Astrocyte (in vitro differentiated cells and primary cell): ENCODE measurements around the gene RPH3AL. TPM values are rescaled to one million over a fixed set of nuclear protein-coding genes. Genes with fewer than 3 reads are reported as not detected.

ENCODE experiments used
- DNase-seq: peaks from one replicate; pipeline ENCODE4 v3.0.0-alpha.2; 2010; ENCODE audit warnings: low read depth
- FAIRE-seq: peaks from 2 replicates; lab custom pipeline; 2011; peaks lifted over from hg19 to GRCh38; lab: Jason Lieb, UNC
- H2AFZ ChIP-seq: 2 replicates; pipeline ENCODE4 v1.6.0; 2012; ENCODE audit warnings: low read depth, low read length, inconsistent platforms
- H3K27ac ChIP-seq: 2 replicates; pipeline ENCODE4 v1.5.1; 2011; ENCODE audit warnings: low read depth, low read length, inconsistent platforms
- H3K27me3 ChIP-seq: 2 replicates; pipeline ENCODE4 v1.6.0; 2011; ENCODE audit warnings: low read length, inconsistent platforms; ENCODE audit not compliant: insufficient read depth
- H3K36me3 ChIP-seq: 2 replicates; pipeline ENCODE4 v1.5.1; 2011; ENCODE audit warnings: low read length, inconsistent platforms; ENCODE audit not compliant: insufficient read depth
- H3K4me1 ChIP-seq: 2 replicates; pipeline ENCODE4 v1.5.1; 2011; ENCODE audit warnings: low read length, inconsistent platforms; ENCODE audit not compliant: insufficient read depth
- H3K4me2 ChIP-seq: 2 replicates; pipeline ENCODE4 v1.6.0; 2012; ENCODE audit warnings: low read length, inconsistent platforms
- H3K4me3 ChIP-seq: 2 replicates; pipeline ENCODE4 v1.5.1; 2011; ENCODE audit warnings: low read depth, mild to moderate bottlenecking, low read length, inconsistent platforms; ENCODE audit not compliant: insufficient read depth
- H3K79me2 ChIP-seq: 2 replicates; pipeline ENCODE4 v1.6.0; 2012; ENCODE audit warnings: mild to moderate bottlenecking, low read length, inconsistent platforms; ENCODE audit not compliant: insufficient read depth
- H3K9ac ChIP-seq: 2 replicates; pipeline ENCODE4 v1.6.0; 2012; ENCODE audit warnings: mild to moderate bottlenecking, low read length, inconsistent platforms
- H3K9me3 ChIP-seq: 2 replicates; pipeline ENCODE4 v1.5.1; 2012; ENCODE audit warnings: low read depth, mild to moderate bottlenecking, low read length, inconsistent platforms; ENCODE audit not compliant: insufficient read depth
- H4K20me1 ChIP-seq: 2 replicates; pipeline ENCODE4 v1.6.0; 2012; ENCODE audit warnings: low read length, inconsistent platforms; ENCODE audit not compliant: insufficient read depth
- H3K27ac Mint-ChIP-seq: one replicate; pipeline ENCODE4 v1.8.0; 2021; ENCODE audit warnings: mild to moderate bottlenecking, mixed read lengths; ENCODE audit not compliant: unreplicated experiment
- H3K27me3 Mint-ChIP-seq: one replicate; pipeline ENCODE4 v1.8.0; 2021; ENCODE audit warnings: low read depth, mixed read lengths; ENCODE audit not compliant: unreplicated experiment
- H3K36me3 Mint-ChIP-seq: one replicate; pipeline ENCODE4 v1.8.0; 2021; ENCODE audit warnings: low read depth, mixed read lengths; ENCODE audit not compliant: unreplicated experiment
- H3K4me1 Mint-ChIP-seq: one replicate; pipeline ENCODE4 v1.8.0; 2021; ENCODE audit warnings: low read depth, mixed read lengths; ENCODE audit not compliant: unreplicated experiment
- H3K4me3 Mint-ChIP-seq: one replicate; pipeline ENCODE4 v1.8.0; 2021; ENCODE audit warnings: mild to moderate bottlenecking, moderate library complexity, mixed read lengths; ENCODE audit not compliant: unreplicated experiment
- H3K9me3 Mint-ChIP-seq: one replicate; pipeline ENCODE4 v1.8.0; 2021; ENCODE audit warnings: mild to moderate bottlenecking, mixed read lengths; ENCODE audit not compliant: unreplicated experiment
- EZH2 ChIP-seq: IDR thresholded peaks from 2 replicates; pipeline ENCODE4 v1.6.1; 2012; ENCODE audit warnings: mild to moderate bottlenecking, low read length, inconsistent platforms; ENCODE audit not compliant: insufficient read depth
- total RNA-seq: library from RNA; stranded (reverse); gene quantifications from 2 replicates; pipeline ENCODE4 v1.2.1, GENCODE V29; 2021
- TF ChIP-seq, protein P1 (sequence below): IDR thresholded peaks from 2 replicates; pipeline ENCODE4 v1.5.1; 2011; ENCODE audit warnings: low read depth, mild to moderate bottlenecking, inconsistent platforms, low read length, moderate library complexity; ENCODE audit not compliant: insufficient read depth

The RPH3AL gene
- total RNA-seq, 1 donor from 2014 or later, result 3.7 TPM

- H4K20me1 ChIP-seq, result no peaks in the 10 kb centered on the region
- no peaks in the 10 kb centered on the region for H3K79me2 ChIP-seq
- no peaks in the 10 kb centered on the region for H3K36me3 ChIP-seq
- Mint-ChIP-seq H3K27me3 (peaks cover 19% of the 10 kb centered on the region), H3K4me1 (no peaks in the 10 kb centered on the region), H3K36me3 (peaks cover 5% of the 10 kb centered on the region), H3K27ac (no peak overlapping the region), H3K4me3 (no peak overlapping the region), H3K9me3 (peaks cover 18% of the 10 kb centered on the region)
- no peaks in the 10 kb centered on the region for H3K4me1 ChIP-seq
- no peak overlapping the region for H3K27ac ChIP-seq
- H3K27me3 ChIP-seq, result peaks cover 9% of the 10 kb centered on the region
- H3K4me2 ChIP-seq, result no peak overlapping the region
- DNase-seq (no peak), FAIRE-seq (no peak)
- TF ChIP-seq, protein P1, sequence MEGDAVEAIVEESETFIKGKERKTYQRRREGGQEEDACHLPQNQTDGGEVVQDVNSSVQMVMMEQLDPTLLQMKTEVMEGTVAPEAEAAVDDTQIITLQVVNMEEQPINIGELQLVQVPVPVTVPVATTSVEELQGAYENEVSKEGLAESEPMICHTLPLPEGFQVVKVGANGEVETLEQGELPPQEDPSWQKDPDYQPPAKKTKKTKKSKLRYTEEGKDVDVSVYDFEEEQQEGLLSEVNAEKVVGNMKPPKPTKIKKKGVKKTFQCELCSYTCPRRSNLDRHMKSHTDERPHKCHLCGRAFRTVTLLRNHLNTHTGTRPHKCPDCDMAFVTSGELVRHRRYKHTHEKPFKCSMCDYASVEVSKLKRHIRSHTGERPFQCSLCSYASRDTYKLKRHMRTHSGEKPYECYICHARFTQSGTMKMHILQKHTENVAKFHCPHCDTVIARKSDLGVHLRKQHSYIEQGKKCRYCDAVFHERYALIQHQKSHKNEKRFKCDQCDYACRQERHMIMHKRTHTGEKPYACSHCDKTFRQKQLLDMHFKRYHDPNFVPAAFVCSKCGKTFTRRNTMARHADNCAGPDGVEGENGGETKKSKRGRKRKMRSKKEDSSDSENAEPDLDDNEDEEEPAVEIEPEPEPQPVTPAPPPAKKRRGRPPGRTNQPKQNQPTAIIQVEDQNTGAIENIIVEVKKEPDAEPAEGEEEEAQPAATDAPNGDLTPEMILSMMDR, result no peak
- TF ChIP-seq EZH2, result no peak
- H3K4me3 ChIP-seq, result no peak overlapping the region
- H2AFZ ChIP-seq, result no peak overlapping the region
- H3K9ac ChIP-seq, result no peak overlapping the region
- H3K9me3 ChIP-seq, result no peaks in the 10 kb centered on the region
These were observed 92.4 kb downstream of the RPH3AL start for GRCh38 chr17:260031-260791.

- H3K27me3 ChIP-seq, result peaks cover 9% of the 10 kb centered on the region
- no peak for FAIRE-seq
- H3K4me1 Mint-ChIP-seq, result no peaks in the 10 kb centered on the region
- H3K36me3 Mint-ChIP-seq, result peaks cover 5% of the 10 kb centered on the region
- no peak overlapping the region for H3K27ac Mint-ChIP-seq
- TF ChIP-seq, protein P1, result no peak
- no peak for TF ChIP-seq EZH2
- no peaks in the 10 kb centered on the region for H3K9me3 ChIP-seq
- no peaks in the 10 kb centered on the region for H3K4me1 ChIP-seq
- no peak overlapping the region for H3K4me3 Mint-ChIP-seq
- H2AFZ ChIP-seq, result no peak overlapping the region
- no peaks in the 10 kb centered on the region for H3K36me3 ChIP-seq
- no peak for DNase-seq
- no peak overlapping the region for H3K27ac ChIP-seq
- H3K9ac ChIP-seq, result no peak overlapping the region
- H3K4me2 ChIP-seq, result no peak overlapping the region
- H4K20me1 ChIP-seq, result no peaks in the 10 kb centered on the region
- H3K4me3 ChIP-seq, result no peak overlapping the region
- H3K9me3 Mint-ChIP-seq, result peaks cover 18% of the 10 kb centered on the region
- H3K79me2 ChIP-seq, result no peaks in the 10 kb centered on the region
- H3K27me3 Mint-ChIP-seq, result peaks cover 19% of the 10 kb centered on the region
These were observed 93.1 kb downstream of the RPH3AL start for GRCh38 chr17:259341-259976.

GRCh38 chr17:258906-259305, 93.7 kb downstream of the RPH3AL start:
- Histone ChIP-seq H3K27me3 (peaks cover 9% of the 10 kb centered on the region), H4K20me1 (no peaks in the 10 kb centered on the region), H3K9me3 (no peaks in the 10 kb centered on the region), H3K4me2 (no peak overlapping the region), H2AFZ (no peak overlapping the region), H3K9ac (no peak overlapping the region), H3K4me3 (no peak overlapping the region), H3K79me2 (no peaks in the 10 kb centered on the region), H3K27ac (no peak overlapping the region), H3K36me3 (no peaks in the 10 kb centered on the region), H3K4me1 (no peaks in the 10 kb centered on the region)
- FAIRE-seq, result no peak
- Mint-ChIP-seq H3K9me3 (peaks cover 18% of the 10 kb centered on the region), H3K4me1 (no peaks in the 10 kb centered on the region), H3K4me3 (no peak overlapping the region), H3K27ac (no peak overlapping the region), H3K36me3 (peaks cover 5% of the 10 kb centered on the region), H3K27me3 (peaks cover 19% of the 10 kb centered on the region)
- no peak for TF ChIP-seq EZH2
- DNase-seq, result no peak
